Smooth muscle cell (in vitro differentiated cells): ENCODE data around the gene STK24. TPM values are rescaled to one million over a fixed set of nuclear protein-coding genes. Genes with fewer than 3 reads are reported as not detected.

Source experiments
- DNase-seq: peaks from one replicate; lab custom pipeline; 2025; ENCODE audit not compliant: unreplicated experiment; lab: John Stamatoyannopoulos, UW
- H2AFZ ChIP-seq: fragments of 200-600 bp; sonication (generic); 2 replicates; pipeline ENCODE4 v1.6.0; 2016; ENCODE audit warnings: antibody characterized with exemption, low read depth, mild to moderate bottlenecking
- H3F3A ChIP-seq: fragments of 200-600 bp; sonication (generic); 2 replicates; pipeline ENCODE4 v1.6.0; 2017; ENCODE audit warnings: antibody characterized with exemption, low read depth
- H3K27ac ChIP-seq: fragments of 200-600 bp; sonication (generic); 2 replicates; pipeline ENCODE4 v1.5.1; 2016; ENCODE audit warnings: low read depth, mild to moderate bottlenecking
- H3K27me3 ChIP-seq: fragments of 200-600 bp; sonication (generic); 2 replicates; pipeline ENCODE4 v1.6.1; 2016; ENCODE audit warnings: low read depth, mild to moderate bottlenecking
- H3K36me3 ChIP-seq: fragments of 200-600 bp; sonication (generic); 2 replicates; pipeline ENCODE4 v1.5.1; 2016; ENCODE audit warnings: low read depth
- H3K4me1 ChIP-seq: fragments of 200-600 bp; sonication (generic); 2 replicates; pipeline ENCODE4 v1.5.1; 2016; ENCODE audit warnings: low read depth
- H3K4me2 ChIP-seq: fragments of 200-600 bp; sonication (generic); 2 replicates; pipeline ENCODE4 v1.6.0; 2016; ENCODE audit warnings: mild to moderate bottlenecking
- H3K4me3 ChIP-seq: fragments of 200-600 bp; sonication (generic); 2 replicates; pipeline ENCODE4 v1.5.1; 2016; ENCODE audit warnings: mild to moderate bottlenecking
- H3K79me2 ChIP-seq: fragments of 200-600 bp; sonication (generic); 2 replicates; pipeline ENCODE4 v1.6.0; 2016; ENCODE audit warnings: low read depth, mild to moderate bottlenecking
- H3K9ac ChIP-seq: fragments of 200-600 bp; sonication (generic); 2 replicates; pipeline ENCODE4 v1.6.0; 2016; ENCODE audit warnings: low read depth
- H3K9me3 ChIP-seq: fragments of 200-600 bp; sonication (generic); replicated peaks from 2 replicates; pipeline ENCODE4 v1.5.1; 2016; ENCODE audit warnings: low read depth
- H4K20me1 ChIP-seq: fragments of 200-600 bp; sonication (generic); 2 replicates; pipeline ENCODE4 v1.6.0; 2016; ENCODE audit warnings: low read depth
- CTCF ChIP-seq: fragments of 200-600 bp; sonication (generic); IDR thresholded peaks from 2 replicates; pipeline ENCODE4 v1.5.1; 2017; ENCODE audit warnings: borderline replicate concordance, mild to moderate bottlenecking, antibody characterized with exemption; ENCODE audit not compliant: insufficient read depth, poor library complexity, severe bottlenecking
- WGBS: methylation state at CpG from one replicate; pipeline ENCODE4 v1.1.7; 2016; ENCODE audit warnings: low lambda C conversion rate; 5-methylcytosine and 5-hydroxymethylcytosine counted together
- polyA plus RNA-seq: library from polyadenylated mRNA; unstranded; fragments of >200 nt; fragmentation: Nextera tagmentation; extraction: Ambion mirVana; gene quantifications from 2 replicates; pipeline ENCODE4 v1.2.1, GENCODE V29; 2016
- total RNA-seq: library from RNA; depleted of rRNA; stranded (reverse); fragments of >200 nt; gene quantifications from 2 replicates; pipeline ENCODE4 v1.2.3, GENCODE V29; 2014

The STK24 gene
- total and polyA plus RNA-seq, 2 experiments from 2014 or later = 80.2 to 89.1 TPM

DNA sequence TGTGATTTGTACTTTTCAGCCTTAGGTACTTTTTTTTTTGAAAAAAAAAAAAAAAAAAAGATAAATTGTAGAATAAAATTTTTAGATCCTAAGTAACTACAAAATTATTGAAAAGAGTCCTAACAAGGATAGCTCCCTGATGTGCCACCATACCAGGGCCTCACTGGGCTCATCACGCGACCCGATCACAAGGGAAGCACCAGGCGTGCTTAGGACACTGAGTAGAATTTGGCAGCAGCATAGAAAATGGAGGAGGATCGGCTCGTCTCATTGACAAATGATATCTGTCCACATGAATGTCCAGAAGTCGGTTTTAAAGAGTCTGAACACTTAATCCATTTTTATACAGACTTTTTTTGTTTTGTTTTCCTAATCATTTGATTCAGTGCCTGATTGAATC, 179.0 kb downstream of the STK24 start:
- 94% methylated on average over 7 of the region's 7 CpGs for WGBS
- H3K79me2 ChIP-seq = no peaks in the 10 kb centered on the region
- H3K9ac ChIP-seq = no peak overlapping the region
- no peaks in the 10 kb centered on the region for H3K4me1 ChIP-seq
- no peaks in the 10 kb centered on the region for H3K27me3 ChIP-seq
- H3K36me3 ChIP-seq = no peaks in the 10 kb centered on the region
- H3K4me3 ChIP-seq = no peak overlapping the region
- no peaks in the 10 kb centered on the region for H4K20me1 ChIP-seq
- no peak for TF ChIP-seq CTCF
- H3F3A ChIP-seq = no peaks in the 10 kb centered on the region
- DNase-seq = no peak
- no peak overlapping the region for H3K27ac ChIP-seq
- H3K4me2 ChIP-seq = no peak overlapping the region
- no peak overlapping the region for H2AFZ ChIP-seq
- no peaks in the 10 kb centered on the region for H3K9me3 ChIP-seq

DNA sequence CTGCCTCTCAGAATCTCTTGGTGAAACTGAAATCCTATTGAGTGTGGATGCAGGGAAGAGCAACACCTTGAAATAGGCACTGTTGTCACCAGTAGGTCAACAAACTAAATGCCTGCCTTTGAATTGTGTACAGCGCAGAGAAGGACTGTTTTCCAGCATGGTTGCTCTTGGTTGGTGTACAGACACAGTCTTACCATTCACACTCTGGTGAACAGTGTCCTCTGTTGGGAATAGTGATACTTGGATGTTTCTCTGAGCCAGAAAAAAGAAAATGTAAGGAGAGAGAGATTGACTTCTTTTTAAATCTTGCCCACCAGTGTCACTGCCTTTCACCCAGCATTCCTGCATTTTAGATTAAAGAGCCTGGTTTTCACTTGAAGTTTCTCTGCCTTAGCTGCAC, 179.7 kb downstream of the STK24 start:
- 87% methylated on average over 1 of the region's 1 CpG for WGBS
- Histone ChIP-seq H3K36me3 (no peaks in the 10 kb centered on the region), H3K4me3 (no peak overlapping the region), H3K4me1 (no peaks in the 10 kb centered on the region), H3K27me3 (no peaks in the 10 kb centered on the region), H2AFZ (no peak overlapping the region), H4K20me1 (no peaks in the 10 kb centered on the region), H3K9ac (no peak overlapping the region), H3K79me2 (no peaks in the 10 kb centered on the region), H3K9me3 (no peaks in the 10 kb centered on the region), H3F3A (no peaks in the 10 kb centered on the region), H3K27ac (no peak overlapping the region), H3K4me2 (no peak overlapping the region)
- DNase-seq = no peak
- TF ChIP-seq CTCF = no peak

DNA sequence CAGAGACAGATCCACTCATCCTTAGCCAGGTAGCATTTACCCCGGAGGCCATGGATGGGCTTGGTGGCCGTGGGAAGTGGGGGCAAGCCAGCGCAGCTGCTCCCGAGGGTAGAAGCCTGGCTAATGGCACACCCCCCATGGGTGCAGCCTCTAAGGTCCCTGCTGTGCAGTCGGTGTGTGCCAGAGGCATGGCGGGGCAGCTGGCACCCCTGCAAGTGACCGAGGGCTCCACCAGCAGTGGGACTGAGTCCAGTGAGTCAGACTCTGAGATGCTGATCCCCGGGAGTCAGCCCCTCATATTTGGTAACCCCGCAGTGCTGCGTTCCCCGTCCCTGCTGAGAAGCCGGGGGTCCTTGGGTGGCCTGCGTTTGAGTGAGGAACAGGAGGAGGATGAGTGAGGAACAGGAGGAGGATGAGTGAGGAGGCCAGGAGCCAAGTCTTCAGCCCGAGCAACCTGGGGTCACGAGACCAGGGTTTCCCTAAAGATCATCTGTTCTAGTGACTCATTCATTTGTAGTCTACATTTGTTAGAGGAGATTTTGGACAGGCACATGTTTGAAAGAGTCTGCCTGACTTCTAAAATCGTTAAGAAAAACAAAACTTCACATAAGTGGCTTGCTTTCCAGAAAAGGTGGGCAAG, 180.7 kb downstream of the STK24 start:
- no peak for TF ChIP-seq CTCF
- H3K79me2 ChIP-seq = no peaks in the 10 kb centered on the region
- H3F3A ChIP-seq = no peaks in the 10 kb centered on the region
- H3K27ac ChIP-seq = no peak overlapping the region
- no peak overlapping the region for H3K4me2 ChIP-seq
- H2AFZ ChIP-seq = no peak overlapping the region
- H3K36me3 ChIP-seq = no peaks in the 10 kb centered on the region
- no peaks in the 10 kb centered on the region for H4K20me1 ChIP-seq
- H3K9ac ChIP-seq = no peak overlapping the region
- no peaks in the 10 kb centered on the region for H3K27me3 ChIP-seq
- no peak for DNase-seq
- H3K4me3 ChIP-seq = no peak overlapping the region
- no peaks in the 10 kb centered on the region for H3K9me3 ChIP-seq
- H3K4me1 ChIP-seq = no peaks in the 10 kb centered on the region
- WGBS = 92% methylated on average over 16 of the region's 16 CpGs

Other genes with a start within 250 kb of the STK24 start
- gene SLC15A1, start 175.6 kb upstream of the STK24 start, total RNA-seq = 0.31 and 0.72 TPM in 2 replicates
- gene SLC15A1, start 175.6 kb upstream of the STK24 start, polyA plus RNA-seq = 0.13 and 0.56 TPM in 2 replicates